Psoas muscle (tissue), 8 donors: ENCODE measurements around the gene GRIP2. TPM values are rescaled to one million over a fixed set of nuclear protein-coding genes. Genes with fewer than 3 reads are reported as not detected.

Experiments
- ATAC-seq, 4 donors: fragments of 200-7000 bp; cut with Tn5 transposase; one replicate each; pipeline ENCODE4 v1.9.1; 2020; ENCODE audit warnings: moderate library complexity in 3 of 4, mild to moderate bottlenecking in 2 of 4
- DNase-seq, 2 donors: peaks; one replicate each; pipeline ENCODE4 v3.0.0-alpha.2; 2020
- H3K27ac ChIP-seq: fragments of 200-600 bp; one replicate; pipeline ENCODE4 v1.8.0; 2022
- H3K27me3 ChIP-seq, 3 donors: fragments of 200-600 bp in 1 of 3; one replicate each; pipeline versions ENCODE4 v1.6.1 to v1.8.0; 2013 to 2022; ENCODE audit warnings: low read length in 2 of 3, mild to moderate bottlenecking in 2 of 3, moderate library complexity in 1 of 3; ENCODE audit not compliant: insufficient read depth in 3 of 3
- H3K36me3 ChIP-seq, 2 donors: fragments of 200-600 bp in 1 of 2; one replicate each; pipeline versions ENCODE4 v1.6.1 to v1.8.0; 2013 to 2022; ENCODE audit warnings: low read depth in 1 of 2, mild to moderate bottlenecking in 1 of 2, moderate library complexity in 1 of 2; ENCODE audit not compliant: insufficient read depth in 1 of 2
- H3K4me1 ChIP-seq: fragments of 200-600 bp; one replicate; pipeline ENCODE4 v1.8.0; 2022
- H3K4me3 ChIP-seq: fragments of 200-600 bp; one replicate; pipeline ENCODE4 v1.8.0; 2022; ENCODE audit warnings: mild to moderate bottlenecking
- H3K9me3 ChIP-seq: fragments of 200-600 bp; one replicate; pipeline ENCODE4 v1.8.0; 2022
- CTCF ChIP-seq: fragments of 200-600 bp; IDR thresholded peaks from one replicate; pipeline ENCODE4 v1.8.0; 2022; ENCODE audit warnings: antibody characterized with exemption
- WGBS, 3 donors: extraction: QIAGEN DNeasy Blood & Tissue Kit; methylation state at CpG; one replicate each; pipeline versions ENCODE4 v1.1.6 to v1.1.7; 2013; 5-methylcytosine and 5-hydroxymethylcytosine counted together
- intact Hi-C, 2 donors: fragments of 100-400 bp; cut with DNase I; formaldehyde crosslinking; loops; one replicate each; pipeline versions ENCODE4 v1.11.0 to v1.14.2; 2022
- polyA plus RNA-seq, 3 donors: library from polyadenylated mRNA; stranded (reverse); fragments of 200-250 nt; gene quantifications; one replicate each; pipeline ENCODE4 v1.2.3, GENCODE V29; 2013
- total RNA-seq, 4 donors: library from RNA; stranded (reverse); fragmentation: NEBNext Ultra II Directional in 2 of 4; extraction: Animal tissue kit (Norgen Biotek cat#: 25700) in 2 of 4; gene quantifications; one replicate each; pipeline versions ENCODE4 v1.2.1 to v1.2.4, GENCODE V29; 2021 to 2023
- donor health status: healthy with polysubstance abuse.
- donor health status: DM: no; HTN: no; CAD: no; lungs with moderate emphysema.
- donor health status: Bipolar disorder and iron deficiency.
- donor health status: healthy.
- donor health status: DM: yes; HTN: yes; CAD: no.
- donor health status: DM: no; HTN: no; CAD: no.
- donor health status: DM: no; HTN: no; CAD: no.
- donor health status: DM: yes; HTN: yes; CAD: no.

Gene GRIP2
- total and polyA plus RNA-seq, 7 donors: 2.2 to 37.4 (median 24.9) TPM

DNA sequence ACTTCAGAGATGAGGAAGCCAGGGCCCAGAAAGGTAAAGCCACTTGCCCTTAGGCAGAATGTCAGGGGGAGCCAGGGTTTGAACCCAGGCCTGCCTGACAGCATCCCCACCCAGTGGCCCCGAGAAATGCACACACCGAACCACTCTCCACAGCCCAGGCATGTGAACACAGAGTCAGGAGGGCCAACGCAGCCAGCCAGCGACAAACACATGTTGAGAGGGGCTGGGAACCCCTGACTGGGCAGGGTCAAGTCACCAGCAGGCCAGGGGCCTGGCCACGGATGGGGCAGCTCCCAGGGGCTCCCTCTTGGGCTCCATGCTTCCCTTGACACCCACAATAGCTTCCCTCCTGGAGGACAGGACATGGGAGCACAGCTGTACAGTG lies 5.1 kb upstream of the GRIP2 start:
- Histone ChIP-seq H3K4me3 (no peak overlapping the region), H3K27ac (no peak overlapping the region), H3K27me3 (no peaks in the 10 kb centered on the region), H3K4me1 (peaks cover 24% of the 10 kb centered on the region), H3K36me3 (no peaks in the 10 kb centered on the region), H3K9me3 (no peaks in the 10 kb centered on the region)
- ATAC-seq (no peak), DNase-seq (peak in 1 of 2 donors; percentile 32)
- 83 to 88% (median 86%) methylated on average over 5 of the region's 5 CpGs for WGBS, 3 donors
- no peak for TF ChIP-seq CTCF
- intact Hi-C loops: loop anchor here in 1 of 2 donors (5.0 kb wide), 1 partner anchor 343 kb away; no protein-coding TSS in a partner anchor

DNA sequence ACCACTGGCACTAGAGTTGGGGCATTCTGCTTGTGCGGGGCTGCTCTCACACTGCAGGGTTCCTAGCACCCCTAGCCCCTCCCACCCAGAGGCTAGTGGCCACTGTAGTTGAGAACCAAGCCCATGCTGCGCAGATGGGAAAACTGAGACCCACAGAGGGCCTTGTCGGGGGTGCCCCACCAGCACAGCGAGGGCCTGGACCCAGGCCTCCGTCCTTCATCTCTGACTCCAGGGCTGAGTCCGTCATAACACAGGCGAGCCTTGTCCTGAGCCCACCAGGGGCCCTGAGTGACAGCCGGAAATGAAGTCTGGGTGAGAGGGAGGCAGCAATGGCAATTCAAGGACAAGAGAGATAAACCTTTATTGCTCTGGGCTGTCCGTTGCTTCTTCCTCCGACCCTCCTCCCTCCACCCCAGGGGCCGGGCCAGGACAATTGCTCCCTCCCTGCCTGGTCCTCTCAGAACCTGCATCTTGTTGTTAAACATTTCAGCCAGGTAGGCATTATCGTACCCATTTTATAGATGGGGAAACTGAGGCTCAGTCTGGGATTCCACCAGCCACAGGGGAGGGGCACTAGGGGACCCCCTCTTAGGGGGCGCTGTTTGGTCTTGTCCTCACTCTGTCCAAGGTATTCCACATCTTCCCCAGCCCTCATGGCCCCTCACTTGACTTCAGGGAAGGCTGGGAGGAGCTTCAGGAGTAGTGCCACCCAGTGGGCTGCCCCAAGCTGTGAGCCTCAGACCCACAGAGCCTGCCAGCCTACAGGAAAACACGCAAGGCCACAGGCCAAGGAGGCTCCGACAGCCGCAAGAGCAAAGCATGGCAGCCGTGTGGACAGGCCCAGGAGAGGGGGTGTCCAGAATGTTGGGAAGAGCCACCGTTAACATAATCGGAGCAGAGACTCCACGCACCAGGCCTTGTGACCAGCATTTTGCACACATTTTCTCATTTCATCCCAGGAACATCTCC lies 4.4 kb upstream of the GRIP2 start:
- ATAC-seq: no peak
- Histone ChIP-seq H3K4me3 (no peak overlapping the region), H3K36me3 (no peaks in the 10 kb centered on the region), H3K9me3 (no peaks in the 10 kb centered on the region), H3K27me3 (no peaks in the 10 kb centered on the region), H3K27ac (no peak overlapping the region), H3K4me1 (peaks cover 24% of the 10 kb centered on the region)
- no peak for TF ChIP-seq CTCF
- peak in 1 of 2 donors; percentile 40 for DNase-seq
- intact Hi-C loops: loop anchor here in 1 of 2 donors (5.0 kb wide), 1 partner anchor 342 kb away; no protein-coding TSS in a partner anchor
- 90 to 92% (median 91%) methylated on average over 20 of the region's 20 CpGs for whole genome bisulfite sequencing, 3 donors

DNA sequence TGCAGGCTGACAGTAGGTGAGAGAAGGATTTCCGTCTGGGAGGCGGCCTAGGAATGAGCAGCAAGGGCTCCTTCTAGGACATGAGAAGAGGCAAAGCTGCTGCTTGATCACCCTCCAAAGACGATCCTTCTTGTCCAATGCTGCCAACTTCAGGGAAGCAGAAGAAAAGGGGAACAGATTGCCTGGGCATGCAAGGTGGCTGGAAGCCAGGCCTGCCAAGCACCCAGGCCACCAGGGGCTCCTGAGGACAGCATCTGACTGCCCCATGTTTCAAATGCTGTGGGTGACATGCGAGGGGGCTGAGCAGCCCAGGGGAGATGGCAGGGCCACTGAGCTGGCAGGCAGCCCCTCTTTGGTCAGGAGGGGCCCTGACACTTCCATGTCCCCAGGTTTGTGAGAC lies 3.3 kb upstream of the GRIP2 start:
- H3K4me1 ChIP-seq: peaks cover 29% of the 10 kb centered on the region
- no peaks in the 10 kb centered on the region for H3K36me3 ChIP-seq
- no peak overlapping the region for H3K4me3 ChIP-seq
- no peaks in the 10 kb centered on the region for H3K9me3 ChIP-seq
- ATAC-seq: no peak
- WGBS, 3 donors: 24 to 59% (median 25%) methylated on average over 4 of the region's 4 CpGs
- intact Hi-C loops: no loop called here
- TF ChIP-seq CTCF: no peak
- DNase-seq: peak in 1 of 2 donors; percentile 68
- H3K27me3 ChIP-seq: no peaks in the 10 kb centered on the region
- peak overlapping the region; percentile 15 for H3K27ac ChIP-seq

GRCh38 chr3:14542656-14543055 lies 2.5 kb upstream of the GRIP2 start:
- no peak for DNase-seq
- intact Hi-C loops: no loop called here
- Histone ChIP-seq H3K27ac (peak overlapping the region; percentile 15), H3K4me1 (peaks cover 36% of the 10 kb centered on the region), H3K36me3 (no peaks in the 10 kb centered on the region), H3K27me3 (no peaks in the 10 kb centered on the region), H3K4me3 (no peak overlapping the region), H3K9me3 (no peaks in the 10 kb centered on the region)
- ATAC-seq: no peak
- whole genome bisulfite sequencing, 3 donors: 68 to 77% (median 69%) methylated on average over 3 of the region's 3 CpGs
- no peak for TF ChIP-seq CTCF
